HG02763 (cell line): ENCODE results near the gene PRKCH.

Source experiments
- ATAC-seq: cut with Tn5 transposase; IDR thresholded peaks from one replicate; pipeline ENCODE4 v1.9.1; 2021; ENCODE audit warnings: mild to moderate bottlenecking, moderate library complexity; ENCODE audit not compliant: unreplicated experiment

Gene PRKCH

DNA sequence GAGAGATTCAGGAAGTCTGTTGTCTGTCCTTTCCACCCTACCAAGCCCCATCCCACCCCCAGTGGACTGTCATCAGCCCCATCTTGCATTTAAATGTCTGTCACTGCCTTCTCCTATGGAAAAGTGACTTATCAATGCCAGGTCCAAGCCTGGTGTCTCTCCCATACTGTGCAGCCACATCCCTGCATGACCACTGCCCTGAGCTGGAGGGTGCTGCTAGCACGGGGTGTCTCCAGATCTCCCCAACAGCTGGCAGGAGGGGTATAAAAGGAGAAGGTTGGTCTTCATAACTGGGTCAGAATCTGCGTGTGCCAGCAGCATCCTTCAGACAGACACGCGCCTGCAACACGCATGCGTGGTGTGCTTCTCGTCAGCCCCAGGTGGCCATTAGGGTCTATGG is 219.6 kb downstream of the PRKCH start:
- ATAC-seq = no peak

DNA sequence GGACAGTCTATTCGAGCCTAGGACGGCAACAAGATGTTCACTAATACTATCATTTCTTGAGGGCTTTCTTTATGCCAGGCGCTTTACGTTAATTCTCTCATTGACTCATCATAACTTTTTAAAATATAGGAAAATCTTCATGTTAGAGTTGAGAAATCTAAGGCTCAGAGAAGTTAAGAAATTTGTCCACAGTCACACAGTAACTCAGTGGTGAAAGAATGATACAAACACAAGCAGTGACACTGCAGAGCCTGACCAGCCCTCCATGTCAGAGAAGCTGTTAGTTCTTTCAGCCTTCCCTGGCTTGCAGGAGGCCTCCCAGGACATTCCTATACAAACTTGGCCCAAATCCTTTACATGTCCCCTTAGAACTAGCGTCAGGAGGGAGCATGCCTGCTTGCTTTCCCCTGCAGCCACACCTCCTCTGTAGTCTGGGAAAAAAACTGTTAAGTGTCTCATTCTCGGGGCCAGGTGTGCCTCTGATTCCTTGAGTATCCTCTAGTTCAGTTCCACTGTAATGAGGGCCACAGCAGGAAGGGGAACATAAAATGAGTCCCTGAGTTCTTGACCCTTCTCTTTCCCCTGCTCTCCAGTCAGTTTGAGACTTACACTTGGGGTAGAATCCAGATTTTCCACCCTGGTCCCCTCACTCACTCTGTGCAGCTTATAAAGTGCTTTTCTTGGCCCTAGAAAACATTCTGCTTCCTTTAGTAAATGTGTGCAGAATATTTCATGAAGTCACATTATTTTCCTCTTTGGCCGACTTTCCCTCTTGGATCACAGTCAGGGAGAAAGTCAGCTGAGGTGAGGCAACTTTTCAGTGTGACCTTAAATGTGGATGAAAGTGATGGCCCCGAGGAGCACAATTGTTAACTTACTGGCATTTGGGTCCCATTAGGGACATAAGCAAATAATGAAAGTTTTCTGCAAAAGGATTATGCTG is 221.7 kb downstream of the PRKCH start:
- no peak for ATAC-seq

GRCh38 chr14:61543946-61544345 is 222.6 kb downstream of the PRKCH start:
- no peak for ATAC-seq

DNA sequence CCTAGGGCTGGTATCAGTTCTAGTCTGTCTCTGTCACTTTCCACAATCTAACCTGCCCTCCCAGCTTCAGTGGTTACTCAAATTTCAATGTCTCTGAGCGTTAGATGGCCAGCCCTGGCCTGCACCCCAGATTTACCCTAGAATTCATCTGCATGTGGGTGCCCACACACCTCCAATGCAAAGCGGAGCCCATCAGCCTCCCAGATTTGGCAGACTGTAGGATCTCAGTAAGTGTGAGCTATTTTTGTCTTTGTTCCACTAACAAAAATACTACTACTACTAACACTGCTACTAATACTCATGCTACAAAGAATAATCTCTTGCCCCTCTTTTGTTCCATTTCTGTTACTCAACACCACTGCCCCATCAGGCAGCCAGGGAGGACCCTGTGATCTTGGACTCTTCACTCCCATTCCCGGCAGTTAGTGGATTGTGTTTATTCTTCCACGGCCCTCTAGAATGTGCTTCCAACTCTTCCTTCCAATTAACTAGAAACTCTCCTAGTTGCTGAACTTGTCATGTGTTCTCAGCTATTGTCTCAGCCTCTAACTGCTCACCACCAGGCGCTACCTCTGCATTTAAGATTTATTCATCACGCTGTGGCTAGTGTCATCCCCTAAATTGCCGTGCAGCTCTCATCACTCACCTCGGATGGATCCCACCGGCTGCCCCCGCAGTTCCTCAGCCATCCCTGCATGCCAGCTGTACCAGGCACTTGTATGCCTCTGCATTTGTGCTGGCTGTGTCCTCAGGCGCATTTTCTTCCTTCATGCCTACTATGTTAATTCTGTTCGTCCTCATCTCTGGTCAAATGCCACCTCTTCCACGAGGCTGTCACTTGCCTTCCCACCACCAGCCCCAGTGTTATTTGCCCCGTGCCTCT is 223.3 kb downstream of the PRKCH start:
- ATAC-seq = no peak

DNA sequence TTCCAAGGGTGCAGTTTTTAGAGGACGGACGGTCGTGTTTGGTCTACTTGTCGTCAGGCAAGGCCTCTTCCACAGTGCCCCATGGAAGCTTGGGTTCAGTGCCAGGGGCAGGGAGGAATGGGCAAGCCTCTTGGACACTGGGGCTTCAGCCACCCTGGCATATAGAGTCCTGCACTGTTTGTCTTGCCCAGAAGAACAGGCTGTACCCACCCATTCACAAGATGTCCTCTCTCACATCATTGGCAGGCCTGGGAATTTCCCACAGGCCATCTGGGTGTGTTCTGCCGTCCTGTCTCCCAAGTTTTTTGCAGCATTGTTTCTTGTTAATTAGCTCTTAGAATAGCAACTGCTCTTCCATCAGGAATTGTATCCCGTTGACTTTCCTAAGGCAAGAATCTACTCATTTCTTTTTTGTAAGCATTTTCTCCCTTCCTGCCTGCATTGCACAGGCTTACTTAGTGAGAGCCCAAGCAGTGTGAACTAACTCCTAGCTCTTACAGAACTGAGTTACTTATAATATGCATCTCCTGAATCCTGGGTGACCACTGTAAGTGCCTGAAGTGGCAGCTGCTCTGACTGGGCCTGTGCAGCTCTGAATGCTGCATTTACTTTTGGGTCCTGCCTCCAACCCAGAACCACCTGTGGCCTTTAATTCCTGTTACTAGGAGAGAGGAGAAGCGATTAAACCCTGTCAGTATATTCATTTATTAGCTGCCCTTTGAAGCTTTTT is 224.5 kb downstream of the PRKCH start:
- ATAC-seq = no peak

DNA sequence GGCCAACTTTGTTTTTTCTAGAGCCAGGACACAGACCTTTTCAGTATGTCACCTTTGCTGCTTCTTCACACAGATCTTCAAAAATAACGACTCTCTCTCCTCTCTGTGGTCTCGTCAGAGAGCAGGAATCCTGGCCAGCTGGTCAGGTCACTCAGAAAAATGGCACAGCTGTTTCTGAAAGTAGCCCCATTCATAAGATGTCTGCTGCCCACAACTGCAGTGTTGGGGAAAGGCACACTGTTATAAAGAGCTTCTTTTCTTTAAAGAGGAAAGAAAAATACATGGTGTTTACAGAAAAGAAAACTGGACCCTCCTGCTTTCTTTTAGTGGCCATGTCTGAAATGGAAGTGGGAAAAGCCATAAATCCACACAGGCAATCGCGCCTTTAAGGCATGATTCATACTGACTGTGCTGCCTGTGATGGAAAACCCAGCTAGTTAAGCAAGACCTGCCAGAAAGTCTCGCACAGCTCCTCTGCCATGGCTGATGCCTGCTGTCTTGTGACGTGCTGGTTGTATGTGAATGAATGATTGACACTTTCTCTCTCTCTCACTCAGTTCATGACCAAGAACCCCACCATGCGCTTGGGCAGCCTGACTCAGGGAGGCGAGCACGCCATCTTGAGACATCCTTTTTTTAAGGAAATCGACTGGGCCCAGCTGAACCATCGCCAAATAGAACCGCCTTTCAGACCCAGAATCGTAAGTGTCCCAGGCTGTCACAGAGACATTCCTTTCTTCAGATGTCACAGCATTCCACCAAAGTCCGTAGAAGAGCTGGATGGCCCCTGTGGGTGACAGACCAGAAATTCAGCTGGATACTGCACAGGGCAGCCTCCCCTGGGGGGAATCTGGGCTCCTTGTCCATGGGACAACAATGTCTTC is 226.0 kb downstream of the PRKCH start:
- no peak for ATAC-seq

- ATAC-seq = no peak
These were observed 228.0 kb downstream of the PRKCH start for GRCh38 chr14:61549425-61549824.

DNA sequence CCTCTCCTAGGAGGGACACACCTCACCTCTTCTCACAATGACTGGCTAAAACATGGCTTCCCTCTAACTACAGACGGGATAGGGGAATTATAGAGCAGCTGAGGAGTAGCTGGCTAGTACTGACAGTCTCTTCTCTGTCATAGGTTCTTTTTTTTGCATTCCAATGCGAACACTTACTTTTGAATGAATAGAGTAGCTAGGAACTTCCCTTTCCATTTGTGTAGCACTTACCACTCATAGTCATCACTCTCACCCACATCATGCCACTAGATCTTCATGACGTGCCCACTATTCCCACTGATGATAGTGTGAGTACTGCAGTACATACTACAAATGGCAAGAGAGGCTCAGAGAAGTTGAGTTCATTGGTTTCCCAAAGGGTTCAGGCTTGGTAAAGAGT is 230.0 kb downstream of the PRKCH start:
- no peak for ATAC-seq

DNA sequence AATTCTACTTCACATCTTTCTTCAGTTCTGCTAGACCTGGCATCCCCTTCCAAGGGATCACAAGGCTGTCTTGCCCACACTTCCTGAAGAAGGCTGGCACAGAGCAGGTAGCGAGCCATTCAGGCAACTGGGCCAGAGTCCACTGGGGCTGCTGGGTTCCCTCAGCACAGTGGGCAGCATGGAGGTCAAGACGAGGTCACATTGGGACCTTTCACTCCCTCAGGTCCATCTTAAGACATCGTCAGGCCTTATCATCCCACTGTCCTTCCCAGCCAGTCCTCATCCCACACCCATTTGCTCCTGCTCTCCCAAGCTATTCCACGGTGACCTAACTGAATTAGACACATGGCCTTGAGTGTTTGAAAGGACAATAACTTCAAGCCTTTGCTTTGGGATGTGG is 230.9 kb downstream of the PRKCH start:
- no peak for ATAC-seq

DNA sequence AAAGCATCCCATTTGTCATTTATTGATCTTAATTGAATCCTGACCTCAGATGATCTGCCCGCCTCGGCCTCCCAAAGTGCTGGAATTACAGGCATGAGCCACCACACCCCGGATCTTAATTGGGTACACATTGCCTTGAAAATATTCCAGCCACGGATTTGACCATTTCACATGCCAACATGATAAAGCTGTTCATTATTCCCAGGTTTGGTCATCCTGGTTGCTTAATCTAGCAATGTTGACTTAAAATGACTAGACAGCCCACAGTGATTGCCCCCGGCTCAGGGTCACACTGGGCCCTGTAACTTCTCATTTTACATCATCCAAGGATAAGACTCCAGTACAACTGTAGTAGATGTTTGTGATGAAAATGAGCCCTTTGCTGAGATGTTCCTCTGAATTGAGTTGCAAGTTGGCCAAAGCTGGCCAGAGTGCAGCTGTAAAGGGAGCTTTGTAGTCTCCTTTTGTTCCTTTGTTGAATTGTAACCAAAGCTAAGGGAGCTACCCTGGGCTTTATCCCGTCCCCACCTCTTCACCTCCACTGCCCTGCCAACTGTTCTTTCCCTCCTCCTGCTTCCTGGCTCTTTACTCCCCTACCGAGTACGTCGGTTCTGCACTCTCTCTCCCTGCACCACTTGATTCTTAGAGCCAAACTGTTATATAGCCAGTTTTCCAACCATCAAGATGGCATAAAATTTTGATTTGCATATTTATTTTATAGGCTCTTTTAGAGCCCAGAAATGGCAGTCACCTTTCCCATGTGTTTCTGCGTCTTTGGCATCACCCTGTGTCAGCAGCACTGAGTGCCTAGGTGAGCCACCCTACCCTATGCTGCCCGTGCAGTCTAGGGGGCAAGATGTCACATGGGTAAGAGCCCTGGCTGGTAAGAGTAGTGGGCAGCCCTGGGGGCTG is 232.6 kb downstream of the PRKCH start:
- no peak for ATAC-seq

GRCh38 chr14:61555056-61555838 is 233.9 kb downstream of the PRKCH start:
- ATAC-seq = no peak

GRCh38 chr14:61556455-61556854 is 235.1 kb downstream of the PRKCH start:
- ATAC-seq = no peak

- ATAC-seq = no peak
These were observed 235.9 kb downstream of the PRKCH start for GRCh38 chr14:61557262-61557661.

DNA sequence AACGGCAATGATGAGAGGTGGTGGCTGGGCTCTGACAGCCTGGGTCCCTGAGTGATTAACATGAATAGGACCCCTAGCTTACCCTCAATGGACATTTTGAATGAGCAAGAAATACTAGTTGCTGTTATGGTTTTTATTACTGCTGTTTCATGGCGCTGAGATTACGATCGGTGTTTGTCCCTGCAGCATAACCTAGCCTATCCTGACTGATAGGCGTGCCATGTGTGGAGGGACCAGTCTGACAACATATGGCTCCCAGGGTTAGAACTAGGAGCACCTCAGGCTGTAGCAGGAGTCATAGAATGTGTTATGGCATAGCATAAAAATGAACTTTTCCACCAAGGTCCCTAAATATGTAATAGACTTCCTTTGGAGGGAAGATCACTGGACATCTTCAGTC is 236.5 kb downstream of the PRKCH start:
- ATAC-seq = no peak

- ATAC-seq = no peak
These were observed 236.9 kb downstream of the PRKCH start for GRCh38 chr14:61558271-61558670.

- ATAC-seq = no peak
These were observed 238.3 kb downstream of the PRKCH start for GRCh38 chr14:61559641-61560201.

GRCh38 chr14:61560323-61560722 is 238.9 kb downstream of the PRKCH start:
- no peak for ATAC-seq

DNA sequence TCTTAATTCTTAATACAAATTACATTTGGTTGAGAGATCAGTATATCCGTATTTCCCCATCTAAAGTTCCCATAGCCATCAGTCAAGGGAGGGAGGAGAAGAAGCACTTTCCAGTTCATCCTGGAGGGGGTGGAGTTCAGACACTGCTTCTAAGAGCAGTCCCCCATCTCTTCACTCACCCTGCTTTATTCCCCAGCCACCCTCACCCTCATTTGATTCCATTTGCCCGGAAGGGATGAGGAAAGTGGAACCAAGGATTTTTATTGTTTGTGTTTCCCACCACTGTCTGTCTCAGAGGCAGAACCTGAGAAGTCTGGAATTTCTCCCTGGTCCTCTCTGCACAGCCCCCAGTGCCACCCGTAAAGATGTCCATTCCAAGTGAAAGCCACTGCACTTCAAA is 239.7 kb downstream of the PRKCH start:
- ATAC-seq = no peak
